Lower lobe of right lung (tissue), 2 donors: Measurements from ENCODE around the gene GAB2. TPM values are rescaled to one million over a fixed set of nuclear protein-coding genes. Genes with fewer than 3 reads are reported as not detected.

Experiments used
- ATAC-seq, 2 donors: fragments of 200-7000 bp; cut with Tn5 transposase; one replicate each; pipeline ENCODE4 v1.9.1; 2020 to 2022; ENCODE audit warnings: mild to moderate bottlenecking in 2 of 2, moderate library complexity in 2 of 2
- DNase-seq: peaks from one replicate; pipeline ENCODE4 v3.0.0-alpha.2; 2020
- H3K27ac ChIP-seq: fragments of 200-600 bp; one replicate; pipeline ENCODE4 v1.8.0; 2022
- H3K27me3 ChIP-seq: fragments of 200-600 bp; one replicate; pipeline ENCODE4 v1.8.0; 2022; ENCODE audit warnings: low read depth
- H3K36me3 ChIP-seq: fragments of 200-600 bp; one replicate; pipeline ENCODE4 v1.8.0; 2022; ENCODE audit warnings: mild to moderate bottlenecking
- H3K4me1 ChIP-seq: fragments of 200-600 bp; one replicate; pipeline ENCODE4 v1.8.0; 2022
- H3K4me3 ChIP-seq: fragments of 200-600 bp; one replicate; pipeline ENCODE4 v1.8.0; 2022; ENCODE audit warnings: mild to moderate bottlenecking
- H3K9me3 ChIP-seq: fragments of 200-600 bp; one replicate; pipeline ENCODE4 v1.8.0; 2022
- intact Hi-C: fragments of 100-400 bp; cut with DNase I; formaldehyde crosslinking; loops from one replicate; pipeline ENCODE4 v1.11.0; 2022
- total RNA-seq: library from RNA; stranded (reverse); fragmentation: NEBNext Ultra II Directional; extraction: Animal tissue kit (Norgen Biotek cat#: 25700); gene quantifications from one replicate; pipeline ENCODE4 v1.2.1, GENCODE V29; 2021
- TF ChIP-seq, protein P1 (sequence below): fragments of 200-600 bp; IDR thresholded peaks from one replicate; pipeline ENCODE4 v1.8.0; 2022; ENCODE audit warnings: antibody characterized with exemption, mild to moderate bottlenecking
- donor health status: DM: no; HTN: yes; CAD: no; lungs with severe emphysema.

The GAB2 gene
- total RNA-seq, 1 donor from 2014 or later, result 64.2 TPM

DNA sequence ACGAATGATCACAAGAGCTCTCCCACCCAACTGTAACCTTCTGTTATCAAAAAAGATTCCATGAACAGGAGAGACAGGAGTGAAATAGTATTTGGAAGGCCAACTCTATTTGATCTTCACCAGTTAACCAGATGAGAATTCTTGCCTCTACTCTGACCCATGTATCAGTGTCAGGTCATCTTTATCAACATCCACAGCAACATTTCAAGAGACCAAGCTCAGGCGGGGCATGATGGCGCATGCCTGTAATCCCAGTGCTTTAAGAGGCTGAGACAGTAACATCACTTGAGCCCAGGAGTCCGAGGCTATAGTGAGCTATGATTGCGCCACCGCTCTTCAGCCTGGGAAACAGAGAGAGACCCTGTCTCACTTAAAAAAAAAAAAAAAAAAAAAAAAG is 62.3 kb downstream of the GAB2 start:
- TF ChIP-seq, protein P1, sequence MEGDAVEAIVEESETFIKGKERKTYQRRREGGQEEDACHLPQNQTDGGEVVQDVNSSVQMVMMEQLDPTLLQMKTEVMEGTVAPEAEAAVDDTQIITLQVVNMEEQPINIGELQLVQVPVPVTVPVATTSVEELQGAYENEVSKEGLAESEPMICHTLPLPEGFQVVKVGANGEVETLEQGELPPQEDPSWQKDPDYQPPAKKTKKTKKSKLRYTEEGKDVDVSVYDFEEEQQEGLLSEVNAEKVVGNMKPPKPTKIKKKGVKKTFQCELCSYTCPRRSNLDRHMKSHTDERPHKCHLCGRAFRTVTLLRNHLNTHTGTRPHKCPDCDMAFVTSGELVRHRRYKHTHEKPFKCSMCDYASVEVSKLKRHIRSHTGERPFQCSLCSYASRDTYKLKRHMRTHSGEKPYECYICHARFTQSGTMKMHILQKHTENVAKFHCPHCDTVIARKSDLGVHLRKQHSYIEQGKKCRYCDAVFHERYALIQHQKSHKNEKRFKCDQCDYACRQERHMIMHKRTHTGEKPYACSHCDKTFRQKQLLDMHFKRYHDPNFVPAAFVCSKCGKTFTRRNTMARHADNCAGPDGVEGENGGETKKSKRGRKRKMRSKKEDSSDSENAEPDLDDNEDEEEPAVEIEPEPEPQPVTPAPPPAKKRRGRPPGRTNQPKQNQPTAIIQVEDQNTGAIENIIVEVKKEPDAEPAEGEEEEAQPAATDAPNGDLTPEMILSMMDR, result no peak
- DNase-seq, result no peak
- intact Hi-C loops, result no loop called here
- no peaks in the 10 kb centered on the region for H3K27me3 ChIP-seq
- H3K4me3 ChIP-seq, result no peak overlapping the region
- ATAC-seq, result no peak
- no peaks in the 10 kb centered on the region for H3K36me3 ChIP-seq
- no peaks in the 10 kb centered on the region for H3K9me3 ChIP-seq
- H3K27ac ChIP-seq, result no peak overlapping the region
- peaks cover 61% of the 10 kb centered on the region for H3K4me1 ChIP-seq

DNA sequence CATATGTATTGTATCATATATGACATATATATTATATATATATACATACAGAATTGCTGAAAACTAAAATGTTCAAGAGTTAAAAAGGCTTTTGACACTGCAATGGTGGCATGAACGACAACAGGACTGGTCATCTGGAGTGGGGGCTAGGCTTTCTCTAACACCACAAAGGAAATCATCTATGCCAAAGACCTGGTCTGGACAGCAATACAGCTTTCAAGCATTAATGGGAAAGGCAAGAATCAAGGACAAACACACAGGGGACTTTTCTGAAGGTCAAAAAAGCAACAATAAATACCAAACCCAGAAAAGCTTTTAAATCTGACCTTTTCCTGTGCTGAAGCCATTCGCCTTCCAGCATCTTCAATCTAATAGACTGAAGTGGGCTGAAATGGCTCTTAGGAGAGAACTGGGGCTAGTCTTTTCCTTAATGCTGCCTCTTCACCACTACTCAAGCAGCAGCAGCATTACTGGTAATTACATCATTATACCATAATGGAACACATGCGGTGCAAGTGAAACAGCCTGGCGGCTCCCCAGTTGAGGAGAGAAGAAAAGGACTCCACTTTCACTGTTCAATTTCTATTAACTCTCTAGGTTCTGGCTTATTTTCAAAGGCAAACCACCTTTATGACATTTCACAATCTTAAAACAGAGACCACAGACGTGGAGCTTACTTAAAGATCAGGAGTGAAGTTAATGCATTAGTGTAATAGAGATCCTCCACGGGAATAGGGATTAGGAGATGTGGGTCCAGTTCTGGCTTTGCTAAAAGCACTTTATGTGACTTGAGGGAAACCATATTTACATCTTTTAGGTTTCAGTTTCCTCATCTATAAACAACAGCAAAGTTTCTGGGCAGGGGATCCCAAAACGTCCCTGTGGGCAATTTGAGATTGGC is 63.0 kb downstream of the GAB2 start:
- Histone ChIP-seq H3K4me3 (no peak overlapping the region), H3K27ac (peak overlapping the region; percentile 19), H3K27me3 (no peaks in the 10 kb centered on the region), H3K36me3 (no peaks in the 10 kb centered on the region), H3K4me1 (peaks cover 61% of the 10 kb centered on the region), H3K9me3 (no peaks in the 10 kb centered on the region)
- intact Hi-C loops, result no loop called here
- TF ChIP-seq, protein P1, result no peak
- peak; percentile 86 for ATAC-seq
- DNase-seq, result peak; percentile 55

GRCh38 chr11:78351979-78352841 is 65.4 kb downstream of the GAB2 start:
- H3K9me3 ChIP-seq, result no peaks in the 10 kb centered on the region
- TF ChIP-seq, protein P1, result no peak
- intact Hi-C loops, result no loop called here
- H3K27me3 ChIP-seq, result no peaks in the 10 kb centered on the region
- ATAC-seq (no peak), DNase-seq (no peak)
- H3K27ac ChIP-seq, result no peak overlapping the region
- no peaks in the 10 kb centered on the region for H3K36me3 ChIP-seq
- no peak overlapping the region for H3K4me3 ChIP-seq
- peaks cover 70% of the 10 kb centered on the region for H3K4me1 ChIP-seq

DNA sequence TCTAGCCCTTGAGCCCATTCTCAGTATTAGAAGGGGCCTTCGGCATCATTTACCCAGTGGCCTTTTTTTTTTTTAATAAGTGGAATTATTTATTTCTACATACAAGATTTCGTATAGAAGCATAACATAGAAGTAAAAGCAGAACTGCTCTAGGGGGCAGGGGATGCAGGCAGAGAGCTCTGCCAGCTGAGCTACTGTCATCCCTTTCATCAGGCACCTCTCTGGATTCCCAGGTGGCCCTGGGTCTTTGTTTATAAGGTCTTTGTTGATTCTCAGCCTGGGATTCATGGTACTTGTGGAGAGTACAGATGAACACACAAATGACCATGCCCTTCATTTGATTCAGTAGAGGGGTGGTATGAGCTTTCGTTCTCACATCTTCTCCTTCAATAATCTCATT is 66.4 kb downstream of the GAB2 start:
- DNase-seq (no peak), ATAC-seq (no peak)
- TF ChIP-seq, protein P1, result no peak
- Histone ChIP-seq H3K9me3 (no peaks in the 10 kb centered on the region), H3K27me3 (no peaks in the 10 kb centered on the region), H3K27ac (peak overlapping the region; percentile 82), H3K4me1 (peaks cover 76% of the 10 kb centered on the region), H3K4me3 (peak overlapping the region; percentile 38), H3K36me3 (no peaks in the 10 kb centered on the region)
- intact Hi-C loops, result no loop called here

DNA sequence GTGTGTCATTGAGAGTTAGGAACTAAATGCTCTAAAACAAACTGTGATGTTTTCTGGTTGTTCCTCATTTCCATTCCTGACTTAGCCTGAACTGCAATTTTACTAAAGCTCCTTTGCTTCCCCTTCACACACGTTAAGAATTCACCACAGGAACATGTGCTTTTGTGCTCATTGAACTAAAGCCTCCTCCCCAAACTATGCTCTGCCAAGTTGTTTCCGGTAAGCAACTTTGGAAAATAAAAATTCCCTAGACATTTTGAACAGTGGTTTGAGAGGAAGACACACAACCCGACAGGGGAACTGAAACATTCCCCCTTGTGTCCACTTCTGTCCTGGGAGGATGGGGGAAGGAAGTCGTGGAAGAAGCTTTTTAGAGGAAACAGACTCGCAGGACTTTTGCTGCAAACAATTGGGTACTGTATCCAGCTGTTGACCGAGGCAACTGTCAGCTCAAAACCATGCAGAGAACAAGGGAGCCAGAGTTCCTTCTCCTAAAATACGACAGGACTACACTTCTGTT is 66.9 kb downstream of the GAB2 start:
- ATAC-seq (peak; percentile 71 to 74), DNase-seq (no peak)
- Histone ChIP-seq H3K9me3 (no peaks in the 10 kb centered on the region), H3K4me3 (peak overlapping the region; percentile 38), H3K27ac (peak overlapping the region; percentile 82), H3K4me1 (peaks cover 79% of the 10 kb centered on the region), H3K27me3 (no peaks in the 10 kb centered on the region), H3K36me3 (no peaks in the 10 kb centered on the region)
- TF ChIP-seq, protein P1, result no peak
- intact Hi-C loops, result no loop called here
